ENCODE measurements around the gene FAR1. TPM values are rescaled to one million over a fixed set of nuclear protein-coding genes. Genes with fewer than 3 reads are reported as not detected.

FAR1 gene
- total and polyA plus RNA-seq, 11 donors, result 10.9 to 50.2 (median 30.7) TPM

DNA sequence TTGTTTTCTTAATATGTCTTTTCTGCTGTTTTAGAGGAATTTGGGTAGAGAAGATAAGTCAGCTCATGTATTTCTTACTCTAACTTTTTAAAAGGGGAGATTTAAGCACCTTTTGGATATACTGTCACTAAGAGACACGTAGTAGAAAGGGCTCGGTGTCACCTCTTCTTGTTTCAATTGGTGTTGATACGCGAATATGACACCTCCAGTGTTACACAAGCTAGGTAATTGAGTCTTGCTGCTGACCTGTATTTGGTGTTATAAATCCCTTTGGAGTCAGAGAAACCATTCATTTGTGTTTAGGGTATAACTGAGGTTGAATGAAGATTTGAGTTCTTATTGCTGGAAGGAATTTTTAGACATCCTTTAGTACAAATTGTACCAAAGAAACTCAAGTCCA is 25.6 kb downstream of the FAR1 start:
- H3K4me3 ChIP-seq, result no peak overlapping the region
- intact Hi-C loops (cut with DNase I), result no loop called here
- H3K36me3 ChIP-seq, result peaks cover 0 to 39% (median 24%) of the 10 kb centered on the region in 9 donors
- H3K9me3 ChIP-seq, result peaks cover 0 to 6% (median 0%) of the 10 kb centered on the region in 12 donors
- H3K4me1 ChIP-seq, result peaks cover 0 to 27% (median 10%) of the 10 kb centered on the region in 12 donors
- no peaks in the 10 kb centered on the region for H3K27me3 ChIP-seq
- DNase-seq, result no peak
- TF ChIP-seq, protein P1, sequence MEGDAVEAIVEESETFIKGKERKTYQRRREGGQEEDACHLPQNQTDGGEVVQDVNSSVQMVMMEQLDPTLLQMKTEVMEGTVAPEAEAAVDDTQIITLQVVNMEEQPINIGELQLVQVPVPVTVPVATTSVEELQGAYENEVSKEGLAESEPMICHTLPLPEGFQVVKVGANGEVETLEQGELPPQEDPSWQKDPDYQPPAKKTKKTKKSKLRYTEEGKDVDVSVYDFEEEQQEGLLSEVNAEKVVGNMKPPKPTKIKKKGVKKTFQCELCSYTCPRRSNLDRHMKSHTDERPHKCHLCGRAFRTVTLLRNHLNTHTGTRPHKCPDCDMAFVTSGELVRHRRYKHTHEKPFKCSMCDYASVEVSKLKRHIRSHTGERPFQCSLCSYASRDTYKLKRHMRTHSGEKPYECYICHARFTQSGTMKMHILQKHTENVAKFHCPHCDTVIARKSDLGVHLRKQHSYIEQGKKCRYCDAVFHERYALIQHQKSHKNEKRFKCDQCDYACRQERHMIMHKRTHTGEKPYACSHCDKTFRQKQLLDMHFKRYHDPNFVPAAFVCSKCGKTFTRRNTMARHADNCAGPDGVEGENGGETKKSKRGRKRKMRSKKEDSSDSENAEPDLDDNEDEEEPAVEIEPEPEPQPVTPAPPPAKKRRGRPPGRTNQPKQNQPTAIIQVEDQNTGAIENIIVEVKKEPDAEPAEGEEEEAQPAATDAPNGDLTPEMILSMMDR (IDR thresholded peaks at IDR 0.05), result no peak
- no peak for TF ChIP-seq POLR2A (IDR thresholded peaks at IDR 0.05)
- no peak overlapping the region for H3K27ac ChIP-seq
- WGBS, 4 donors, result 79 to 92% (median 87%) methylated on average over 4 of the region's 4 CpGs
- ATAC-seq, result no peak

DNA sequence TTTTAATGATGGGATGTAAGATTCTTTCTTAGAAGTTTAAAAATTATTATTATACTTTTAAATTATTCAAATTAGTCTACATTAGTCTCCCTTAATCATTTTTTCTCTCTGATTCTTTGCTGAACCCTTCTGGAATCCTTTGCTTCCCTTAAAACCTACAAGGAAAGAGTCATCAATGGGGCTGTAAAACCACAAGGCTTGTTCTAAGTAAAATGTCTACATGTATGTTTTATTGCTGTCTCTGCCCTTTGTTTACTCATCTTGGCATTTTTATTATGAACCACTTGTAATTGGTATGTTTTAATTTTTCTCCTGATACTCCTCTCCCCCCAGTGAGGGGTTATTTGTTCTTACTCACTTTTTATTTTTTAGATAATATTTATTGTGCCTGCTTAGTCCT is 27.4 kb downstream of the FAR1 start:
- DNase-seq (no peak), ATAC-seq (no peak)
- Histone ChIP-seq H3K36me3 (peaks cover 0 to 45% (median 33%) of the 10 kb centered on the region in 9 donors), H3K27ac (no peak overlapping the region), H3K27me3 (no peaks in the 10 kb centered on the region), H3K9me3 (peaks cover 0 to 6% (median 0%) of the 10 kb centered on the region in 12 donors), H3K4me3 (no peak overlapping the region), H3K4me1 (peaks cover 0 to 27% (median 10%) of the 10 kb centered on the region in 12 donors)
- intact Hi-C loops (cut with DNase I), result no loop called here
- TF ChIP-seq, protein P1 (IDR thresholded peaks at IDR 0.05), result no peak
- no peak for TF ChIP-seq POLR2A (IDR thresholded peaks at IDR 0.05)

DNA sequence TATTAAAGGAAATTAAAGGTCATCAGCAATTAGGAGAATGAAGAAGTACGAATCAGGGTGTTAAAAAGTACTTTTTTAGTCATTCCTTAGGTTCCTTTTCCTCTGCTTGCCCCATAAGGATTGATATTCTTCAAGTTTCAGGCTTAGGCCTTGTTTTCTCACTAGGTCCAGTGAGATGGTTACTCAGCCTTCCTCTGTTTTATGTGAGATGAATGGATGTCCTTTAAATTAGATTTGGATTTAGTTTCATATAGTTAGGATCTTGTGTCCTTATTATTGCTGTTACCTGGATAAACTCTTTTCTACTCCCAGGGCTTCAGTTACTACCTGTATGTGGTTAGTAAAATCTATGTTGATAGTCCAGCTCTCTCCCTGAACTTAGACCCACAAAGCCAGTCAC is 29.2 kb downstream of the FAR1 start:
- peaks cover 0 to 20% (median 9%) of the 10 kb centered on the region in 12 donors for H3K4me1 ChIP-seq
- H3K27ac ChIP-seq, result no peak overlapping the region
- no peaks in the 10 kb centered on the region for H3K27me3 ChIP-seq
- peaks cover 0 to 63% (median 51%) of the 10 kb centered on the region in 9 donors for H3K36me3 ChIP-seq
- intact Hi-C loops (cut with DNase I), result no loop called here
- H3K4me3 ChIP-seq, result no peak overlapping the region
- 92 to 98% (median 97%) methylated on average over 1 of the region's 1 CpG for WGBS, 4 donors
- no peak for TF ChIP-seq POLR2A (IDR thresholded peaks at IDR 0.05)
- TF ChIP-seq, protein P1 (IDR thresholded peaks at IDR 0.05), result no peak
- ATAC-seq (no peak), DNase-seq (no peak)
- no peaks in the 10 kb centered on the region for H3K9me3 ChIP-seq

DNA sequence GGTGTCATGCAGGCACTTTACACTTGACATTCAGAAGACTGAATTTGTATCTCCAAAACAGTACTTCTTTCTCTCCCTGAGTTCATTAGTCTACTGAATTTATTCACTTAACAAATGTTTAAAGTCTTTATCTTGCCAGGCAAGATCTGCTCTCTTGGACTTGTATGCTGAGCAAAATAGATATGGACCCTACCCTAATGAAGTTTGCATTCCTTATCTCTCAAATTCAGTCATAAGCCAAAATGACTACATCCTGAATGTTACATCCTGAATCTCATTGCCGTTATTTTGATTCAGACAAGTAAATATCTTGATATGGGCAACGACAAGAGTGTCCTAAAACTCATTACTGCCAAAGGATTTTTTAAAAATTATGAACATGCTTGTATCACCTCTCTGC is 29.7 kb downstream of the FAR1 start:
- DNase-seq, result no peak
- 64 to 74% (median 64%) methylated on average over 2 of the region's 2 CpGs for WGBS, 4 donors
- TF ChIP-seq, protein P1 (IDR thresholded peaks at IDR 0.05), result no peak
- no peak for TF ChIP-seq POLR2A (IDR thresholded peaks at IDR 0.05)
- H3K9me3 ChIP-seq, result no peaks in the 10 kb centered on the region
- ATAC-seq, result no peak
- H3K36me3 ChIP-seq, result peaks cover 0 to 67% (median 55%) of the 10 kb centered on the region in 9 donors
- intact Hi-C loops (cut with DNase I), result no loop called here
- no peaks in the 10 kb centered on the region for H3K27me3 ChIP-seq
- no peak overlapping the region for H3K4me3 ChIP-seq
- peaks cover 0 to 16% (median 6%) of the 10 kb centered on the region in 12 donors for H3K4me1 ChIP-seq
- no peak overlapping the region for H3K27ac ChIP-seq
